Lower leg skin (tissue), 3 donors: ENCODE results near the gene CMC4.

Experiments
- CTCF ChIP-seq, 3 donors: fragments of 450-650 bp; IDR thresholded peaks; one replicate each; pipeline ENCODE4 v1.5.1; 2016; ENCODE audit warnings: antibody characterized with exemption in 3 of 3, mild to moderate bottlenecking in 3 of 3, moderate library complexity in 2 of 3
- POLR2A ChIP-seq, 2 donors: fragments of 450-650 bp; IDR thresholded peaks; one replicate each; pipeline ENCODE4 v1.6.1; 2016 to 2017; ENCODE audit warnings: antibody characterized with exemption in 2 of 2, mild to moderate bottlenecking in 1 of 2, moderate library complexity in 1 of 2

DNA sequence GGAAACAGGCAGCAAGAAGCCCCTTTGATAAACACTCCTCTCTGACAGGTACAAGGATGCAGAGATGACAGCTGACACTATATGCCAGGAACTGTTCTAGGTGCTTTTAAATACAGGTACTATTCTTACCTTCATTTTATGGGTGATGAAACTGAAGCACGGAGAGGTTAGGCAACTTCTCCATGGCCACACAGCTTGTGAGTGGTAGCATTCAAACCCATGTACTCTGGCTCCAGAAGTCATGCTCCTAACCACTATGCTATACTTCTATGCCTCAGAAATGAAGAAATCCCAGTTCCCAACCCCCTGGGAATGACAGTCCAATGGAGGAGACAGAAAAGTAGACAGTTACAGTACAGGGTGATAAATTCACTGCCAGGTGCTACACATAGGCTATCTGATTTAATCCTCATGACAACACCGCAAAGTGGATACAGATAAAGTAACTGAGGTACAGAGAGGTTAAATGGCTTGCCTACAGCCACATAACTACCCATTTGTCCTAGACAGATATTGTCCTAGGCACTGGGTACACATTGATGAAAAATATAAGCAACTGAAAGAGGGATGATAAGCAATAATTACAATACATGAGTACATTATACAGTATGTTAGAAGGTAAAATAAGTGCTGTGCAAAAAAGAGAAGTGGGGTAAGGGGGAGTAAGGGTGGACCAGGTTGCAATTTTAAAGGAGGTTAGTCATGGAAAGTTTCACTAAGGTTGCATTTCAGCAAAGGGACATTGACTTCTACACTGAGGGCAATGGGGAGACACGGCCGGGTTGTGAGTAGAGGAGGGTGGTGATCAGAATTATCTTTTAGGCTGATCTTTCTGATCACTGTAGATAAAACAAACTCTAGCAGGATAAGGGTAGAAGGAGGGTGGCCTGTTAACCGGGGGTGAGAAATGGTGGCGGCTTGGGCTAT, 46.8 kb downstream of the CMC4 start:
- no peak for TF ChIP-seq POLR2A (IDR thresholded peaks at IDR 0.05)
- no peak for TF ChIP-seq CTCF (IDR thresholded peaks at IDR 0.05)
